ENCODE results near the gene RNLS. TPM values are rescaled to one million over a fixed set of nuclear protein-coding genes. Genes with fewer than 3 reads are reported as not detected.

The RNLS gene
- polyA plus RNA-seq, 3 donors, result 3.3 to 3.9 (median 3.7) TPM

DNA sequence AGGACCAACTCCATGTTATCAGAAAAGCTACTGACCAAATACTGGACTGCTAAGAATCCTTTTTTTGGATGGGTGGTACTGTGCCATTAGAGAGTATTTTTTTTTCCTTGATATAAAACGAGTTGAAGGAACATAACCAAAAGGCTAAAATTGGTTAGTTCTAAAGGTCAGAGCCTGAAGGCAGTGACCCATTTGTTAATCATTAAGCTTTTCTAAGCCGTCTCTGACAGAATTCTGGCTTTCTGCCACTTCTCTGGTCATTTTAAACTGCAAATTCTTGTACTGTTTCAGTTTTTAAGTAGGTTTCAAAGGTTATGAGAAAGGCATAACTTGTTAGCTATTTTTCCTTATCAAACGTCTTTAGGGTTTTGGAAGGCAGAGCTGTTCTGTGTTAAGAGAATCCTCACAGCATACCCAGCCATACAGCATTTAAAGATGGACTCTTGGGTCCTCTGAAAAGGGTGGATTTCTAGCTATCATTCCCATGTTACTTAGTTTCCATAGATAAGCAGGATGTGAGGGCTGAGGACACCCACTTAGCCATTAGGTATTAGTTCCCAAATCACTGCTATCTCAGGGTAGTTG, 196.8 kb downstream of the RNLS start:
- no peaks in the 10 kb centered on the region for H3K36me3 Mint-ChIP-seq
- H3K4me3 Mint-ChIP-seq, result no peak overlapping the region
- intact Hi-C loops (cut with micrococcal nuclease), result loop anchor here (5.0 to 10.0 kb wide), 2 partner anchors 521 to 524 kb away; partner anchors contain the start of genes KLLN (in 2 of the 2) and PTEN (in 2 of the 2)
- H3K27ac Mint-ChIP-seq, result no peak overlapping the region
- Histone ChIP-seq H3K9ac (ENCODE audit: insufficient read depth, low read length, poor library complexity, severe bottlenecking) (no peak overlapping the region), H3K36me3 (replicated peaks in 1 of 2; ENCODE audit: control insufficient read depth in 1 of 2, insufficient read depth in 2 of 2, low read length in 2 of 2) (no peaks in the 10 kb centered on the region), H3K4me3 (replicated peaks in 1 of 3; ENCODE audit: low read depth in 2 of 3, low read length in 3 of 3) (peak overlapping the region in 1 of 3 experiments; percentile 63), H3K27me3 (ENCODE audit: control insufficient read depth in 2 of 2, insufficient read depth in 2 of 2, low read length in 2 of 2) (no peaks in the 10 kb centered on the region), H3K4me2 (replicated peaks; ENCODE audit: extremely low read depth, low read length, poor library complexity, severe bottlenecking) (peak overlapping the region; percentile 68), H4K20me1 (ENCODE audit: insufficient read depth, low read length) (no peaks in the 10 kb centered on the region), H3K27ac (ENCODE audit: low read depth in 1 of 2, low read length in 2 of 2) (no peak overlapping the region), H3K79me2 (ENCODE audit: insufficient read depth, low read length) (no peaks in the 10 kb centered on the region), H3K9me3 (replicated peaks in 1 of 2; ENCODE audit: control insufficient read depth in 1 of 2, insufficient read depth in 1 of 2, low read length in 2 of 2) (no peaks in the 10 kb centered on the region), H2AFZ (ENCODE audit: insufficient read depth, low read depth, low read length, poor library complexity, severe bottlenecking) (peak overlapping the region; percentile 74), H3K4me1 (ENCODE audit: control insufficient read depth in 1 of 2, insufficient read depth in 2 of 2, low read length in 2 of 2) (peaks cover 28 to 44% of the 10 kb centered on the region in 2 donors)
- H3K27me3 Mint-ChIP-seq (ENCODE audit: low read depth in 3 of 3), result no peaks in the 10 kb centered on the region
- peaks cover 0 to 7% (median 3%) of the 10 kb centered on the region in 7 donors for H3K9me3 Mint-ChIP-seq
- TF ChIP-seq, protein P1, sequence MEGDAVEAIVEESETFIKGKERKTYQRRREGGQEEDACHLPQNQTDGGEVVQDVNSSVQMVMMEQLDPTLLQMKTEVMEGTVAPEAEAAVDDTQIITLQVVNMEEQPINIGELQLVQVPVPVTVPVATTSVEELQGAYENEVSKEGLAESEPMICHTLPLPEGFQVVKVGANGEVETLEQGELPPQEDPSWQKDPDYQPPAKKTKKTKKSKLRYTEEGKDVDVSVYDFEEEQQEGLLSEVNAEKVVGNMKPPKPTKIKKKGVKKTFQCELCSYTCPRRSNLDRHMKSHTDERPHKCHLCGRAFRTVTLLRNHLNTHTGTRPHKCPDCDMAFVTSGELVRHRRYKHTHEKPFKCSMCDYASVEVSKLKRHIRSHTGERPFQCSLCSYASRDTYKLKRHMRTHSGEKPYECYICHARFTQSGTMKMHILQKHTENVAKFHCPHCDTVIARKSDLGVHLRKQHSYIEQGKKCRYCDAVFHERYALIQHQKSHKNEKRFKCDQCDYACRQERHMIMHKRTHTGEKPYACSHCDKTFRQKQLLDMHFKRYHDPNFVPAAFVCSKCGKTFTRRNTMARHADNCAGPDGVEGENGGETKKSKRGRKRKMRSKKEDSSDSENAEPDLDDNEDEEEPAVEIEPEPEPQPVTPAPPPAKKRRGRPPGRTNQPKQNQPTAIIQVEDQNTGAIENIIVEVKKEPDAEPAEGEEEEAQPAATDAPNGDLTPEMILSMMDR (IDR thresholded peaks at IDR 0.05), result no peak
- 0% methylated on average over 1 of the region's 3 CpGs for WGBS (ENCODE audit: insufficient coverage)
- H3K4me1 Mint-ChIP-seq, result peaks cover 13% of the 10 kb centered on the region
- no peak for DNase-seq

GRCh38 chr10:88385601-88386203, 197.4 kb downstream of the RNLS start:
- TF ChIP-seq, protein P1 (IDR thresholded peaks at IDR 0.05), result no peak
- Histone ChIP-seq H3K79me2 (ENCODE audit: insufficient read depth, low read length) (no peaks in the 10 kb centered on the region), H3K9ac (ENCODE audit: insufficient read depth, low read length, poor library complexity, severe bottlenecking) (no peak overlapping the region), H3K4me3 (replicated peaks in 1 of 3; ENCODE audit: low read depth in 2 of 3, low read length in 3 of 3) (peak overlapping the region in 1 of 3 experiments; percentile 63), H3K27ac (ENCODE audit: low read depth in 1 of 2, low read length in 2 of 2) (no peak overlapping the region), H2AFZ (ENCODE audit: insufficient read depth, low read depth, low read length, poor library complexity, severe bottlenecking) (peak overlapping the region; percentile 74), H3K4me2 (replicated peaks; ENCODE audit: extremely low read depth, low read length, poor library complexity, severe bottlenecking) (peak overlapping the region; percentile 68), H4K20me1 (ENCODE audit: insufficient read depth, low read length) (no peaks in the 10 kb centered on the region), H3K27me3 (ENCODE audit: control insufficient read depth in 2 of 2, insufficient read depth in 2 of 2, low read length in 2 of 2) (no peaks in the 10 kb centered on the region), H3K4me1 (ENCODE audit: control insufficient read depth in 1 of 2, insufficient read depth in 2 of 2, low read length in 2 of 2) (peaks cover 28 to 44% of the 10 kb centered on the region in 2 donors), H3K9me3 (replicated peaks in 1 of 2; ENCODE audit: control insufficient read depth in 1 of 2, insufficient read depth in 1 of 2, low read length in 2 of 2) (no peaks in the 10 kb centered on the region), H3K36me3 (replicated peaks in 1 of 2; ENCODE audit: control insufficient read depth in 1 of 2, insufficient read depth in 2 of 2, low read length in 2 of 2) (no peaks in the 10 kb centered on the region)
- Mint-ChIP-seq H3K36me3 (no peaks in the 10 kb centered on the region), H3K9me3 (peaks cover 0 to 7% (median 3%) of the 10 kb centered on the region in 7 donors), H3K27ac (peak overlapping the region in 3 of 7 donors; percentile 3 to 64 (median 13)), H3K4me1 (peaks cover 13% of the 10 kb centered on the region), H3K4me3 (no peak overlapping the region), H3K27me3 (ENCODE audit: low read depth in 3 of 3) (no peaks in the 10 kb centered on the region)
- DNase-seq, result no peak
- 0% methylated on average over 5 of the region's 11 CpGs for WGBS (ENCODE audit: insufficient coverage)
- intact Hi-C loops (cut with micrococcal nuclease), result loop anchor here (5.0 to 10.0 kb wide), 2 partner anchors 521 to 523 kb away; partner anchors contain the start of genes KLLN (in 2 of the 2) and PTEN (in 2 of the 2)

Data from CD14-positive monocyte (primary cell).